HCT116 (cell line): ENCODE measurements around the gene DUSP14.

ENCODE experiments used
- ATF3 ChIP-seq: IDR thresholded peaks from 2 replicates; pipeline ENCODE4 v1.6.1; 2012
- CTCF ChIP-seq, 3 experiments: fragments of 200-600 bp in 1 of 3; sonication (generic) in 1 of 3; IDR thresholded peaks in 2 of 3; conservative IDR thresholded peaks in 1 of 3; 2 replicates each; pipeline ENCODE4 v1.5.1; 2012 to 2017; ENCODE audit warnings: low read depth in 2 of 3, low read length in 2 of 3, antibody characterized with exemption in 1 of 3, borderline replicate concordance in 1 of 3, control low read depth in 1 of 3, mild to moderate bottlenecking in 1 of 3, mixed read lengths in 1 of 3, mixed run types in 1 of 3, moderate library complexity in 1 of 3; ENCODE audit not compliant: insufficient read depth in 1 of 3
- EZH2 ChIP-seq: fragments of 200-600 bp; sonication (generic); IDR thresholded peaks from 2 replicates; pipeline ENCODE4 v1.6.1; 2017; ENCODE audit warnings: antibody characterized with exemption, mixed run types
- JUND ChIP-seq: IDR thresholded peaks from 2 replicates; pipeline ENCODE4 v1.6.1; 2012
- MAX ChIP-seq: IDR thresholded peaks from 2 replicates; pipeline ENCODE4 v1.6.1; 2012
- POLR2A ChIP-seq: IDR thresholded peaks from 2 replicates; pipeline ENCODE4 v1.7.0; 2011; ENCODE audit warnings: borderline replicate concordance; ENCODE audit not compliant: insufficient read depth, insufficient read length; ENCODE audit errors: extremely low read depth
- POLR2AphosphoS5 ChIP-seq: IDR thresholded peaks from 2 replicates; pipeline ENCODE4 v1.6.1; 2011; ENCODE audit warnings: mild to moderate bottlenecking, low read depth, low read length, moderate library complexity
- SIN3A ChIP-seq: IDR thresholded peaks from 2 replicates; pipeline ENCODE4 v1.6.1; 2012; ENCODE audit warnings: low read depth

DNA sequence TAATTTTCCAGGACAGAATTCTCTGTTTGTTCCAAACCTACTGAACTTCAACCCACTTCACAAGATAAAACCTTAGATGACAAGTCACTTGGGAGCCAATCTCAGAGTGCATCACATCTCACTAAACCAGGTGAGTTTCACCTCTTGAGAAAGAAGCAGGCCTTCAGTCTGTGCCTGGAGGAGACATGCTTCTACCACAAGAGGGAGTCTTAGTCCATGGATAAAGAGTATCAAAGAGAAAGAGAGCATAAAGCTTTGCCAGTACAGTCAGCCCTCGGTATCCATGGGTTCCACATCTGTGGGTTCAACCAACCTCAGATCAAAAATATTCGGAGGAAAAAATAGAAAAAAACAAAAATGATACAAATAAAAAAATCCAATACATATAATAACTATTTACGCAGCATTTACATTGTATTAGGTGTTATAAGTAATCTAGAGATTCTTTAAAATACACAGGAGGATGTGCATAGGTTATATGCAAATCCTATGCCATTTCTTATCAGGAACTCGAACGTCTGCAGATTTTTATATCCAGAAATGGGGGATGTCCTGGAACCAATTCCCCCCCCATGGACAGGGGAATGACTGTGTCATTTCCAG, 37.7 kb downstream of the DUSP14 start:
- TF ChIP-seq CTCF (IDR thresholded peaks at IDR 0.05 in 2 of 3, conservative IDR thresholded peaks at IDR 0.05 in 1 of 3; ENCODE audit: borderline replicate concordance in 1 of 3, insufficient read depth in 1 of 3, low read depth in 2 of 3, low read length in 2 of 3) = peak; percentile 66 to 83 (median 82); a peak in 5 of 6 replicates
- TF ChIP-seq SIN3A = no peak
- no peak for TF ChIP-seq ATF3
- TF ChIP-seq POLR2A = no peak
- no peak for TF ChIP-seq JUND
- no peak for TF ChIP-seq EZH2
- TF ChIP-seq MAX = no peak
- no peak for TF ChIP-seq POLR2AphosphoS5
